ENCODE measurements around the gene SP4. TPM values are rescaled to one million over a fixed set of nuclear protein-coding genes. Genes with fewer than 3 reads are reported as not detected.

Gene SP4
- total RNA-seq, 4 donors from 2014 or later, result 3.6 to 10.6 (median 5.9) TPM

- no peak for TF ChIP-seq CTCF (IDR thresholded peaks at IDR 0.05)
- DNase-seq (ENCODE audit: low spot score), result no peak
- ATAC-seq (ENCODE audit: low FRiP score), result no peak
Measured at GRCh38 chr7:21412410-21412851, 15.5 kb upstream of the SP4 start.

- no peak for DNase-seq (ENCODE audit: low spot score)
- TF ChIP-seq CTCF (IDR thresholded peaks at IDR 0.05), result no peak
- ATAC-seq (ENCODE audit: low FRiP score), result no peak
Measured at GRCh38 chr7:21412957-21413356, 14.9 kb upstream of the SP4 start.

- ATAC-seq (ENCODE audit: low FRiP score), result no peak
- TF ChIP-seq CTCF (IDR thresholded peaks at IDR 0.05), result no peak
- no peak for DNase-seq (ENCODE audit: low spot score)
Measured at GRCh38 chr7:21413502-21413901, 14.4 kb upstream of the SP4 start.

GRCh38 chr7:21414795-21415393 lies 13.0 kb upstream of the SP4 start:
- TF ChIP-seq CTCF (IDR thresholded peaks at IDR 0.05), result no peak
- DNase-seq (ENCODE audit: low spot score) (no peak), ATAC-seq (ENCODE audit: low FRiP score) (no peak)

- no peak for ATAC-seq (ENCODE audit: low FRiP score)
- no peak for TF ChIP-seq CTCF (IDR thresholded peaks at IDR 0.05)
- DNase-seq (ENCODE audit: low spot score), result no peak
Measured at GRCh38 chr7:21417647-21418046, 10.2 kb upstream of the SP4 start.

- TF ChIP-seq CTCF (IDR thresholded peaks at IDR 0.05), result no peak
- no peak for ATAC-seq (ENCODE audit: low FRiP score)
- no peak for DNase-seq (ENCODE audit: low spot score)
Measured at GRCh38 chr7:21422751-21423150, 5.1 kb upstream of the SP4 start.

- DNase-seq (ENCODE audit: low spot score), result no peak
- no peak for ATAC-seq (ENCODE audit: low FRiP score)
- no peak for TF ChIP-seq CTCF (IDR thresholded peaks at IDR 0.05)
Measured at GRCh38 chr7:21425290-21425689, 2.6 kb upstream of the SP4 start.
